ENCODE measurements around the gene NUP50.

Gene NUP50

DNA sequence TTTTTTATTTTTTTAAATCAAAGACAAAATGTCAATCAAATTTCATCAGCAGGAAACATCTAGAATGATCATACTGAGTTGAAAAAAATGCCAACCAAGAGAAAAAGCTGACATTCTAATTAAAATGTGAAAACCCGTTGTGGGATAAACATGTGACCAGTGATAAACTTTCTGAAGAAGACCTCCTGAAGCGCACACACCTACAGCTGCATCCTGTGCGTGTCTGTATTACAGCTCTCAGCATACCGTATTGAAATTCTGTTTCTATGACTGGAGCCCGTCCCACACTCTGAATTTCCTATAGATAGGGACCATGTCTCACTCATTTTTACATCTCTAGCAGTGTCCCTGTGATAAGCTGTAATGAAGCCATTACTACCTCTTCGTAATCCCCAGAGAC is 12.2 kb upstream of the NUP50 start:
- Histone ChIP-seq H3K79me1 (ENCODE audit: low read depth, low read length) (no peaks in the 10 kb centered on the region), H3K4ac (ENCODE audit: low read length) (no peak overlapping the region), H2AK5ac (ENCODE audit: low read depth, low read length) (no peak overlapping the region), H3K18ac (ENCODE audit: low read length) (no peak overlapping the region), H3K4me2 (ENCODE audit: insufficient read depth, low read length, poor library complexity, severe bottlenecking) (no peak overlapping the region), H3K36me3 (replicated peaks in 1 of 2; ENCODE audit: control insufficient read depth in 2 of 2, insufficient read depth in 2 of 2, low read length in 2 of 2) (peaks cover 2 to 21% of the 10 kb centered on the region in 2 donors), H2BK5ac (ENCODE audit: low read length) (no peak overlapping the region), H3K4me3 (ENCODE audit: low read length in 2 of 2) (no peak overlapping the region), H4K91ac (ENCODE audit: low read depth, low read length, poor library complexity) (no peak overlapping the region), H3K14ac (ENCODE audit: low read length) (no peak overlapping the region), H2BK12ac (ENCODE audit: low read length) (no peak overlapping the region), H3K9me3 (replicated peaks in 1 of 2; ENCODE audit: control insufficient read depth in 2 of 2, insufficient read depth in 1 of 2, low read depth in 1 of 2, low read length in 2 of 2) (no peaks in the 10 kb centered on the region), H2BK15ac (ENCODE audit: low read length) (no peak overlapping the region), H2AFZ (ENCODE audit: low read length) (no peak overlapping the region), H2BK120ac (ENCODE audit: low read depth, low read length) (no peak overlapping the region), H3K4me1 (ENCODE audit: control insufficient read depth in 2 of 2, insufficient read depth in 1 of 2, low read depth in 1 of 2, low read length in 2 of 2) (no peaks in the 10 kb centered on the region), H3K23ac (ENCODE audit: low read depth, low read length, poor library complexity) (no peak overlapping the region), H3K27me3 (ENCODE audit: control insufficient read depth in 3 of 3, insufficient read depth in 3 of 3, low read depth in 1 of 3, low read length in 3 of 3) (no peaks in the 10 kb centered on the region), H4K8ac (ENCODE audit: low read depth, low read length) (no peak overlapping the region), H3K27ac (replicated peaks; ENCODE audit: low read length) (no peak overlapping the region), H3K9ac (ENCODE audit: low read depth, low read length, poor library complexity) (no peak overlapping the region)
- WGBS, 2 donors (ENCODE audit: extremely low coverage in 2 of 2, insufficient read length in 2 of 2, insufficient replicate concordance in 1 of 2), result no CpG with 5 or more reads among the region's 6 CpGs
- DNase-seq (ENCODE audit: low spot score), result no peak

DNA sequence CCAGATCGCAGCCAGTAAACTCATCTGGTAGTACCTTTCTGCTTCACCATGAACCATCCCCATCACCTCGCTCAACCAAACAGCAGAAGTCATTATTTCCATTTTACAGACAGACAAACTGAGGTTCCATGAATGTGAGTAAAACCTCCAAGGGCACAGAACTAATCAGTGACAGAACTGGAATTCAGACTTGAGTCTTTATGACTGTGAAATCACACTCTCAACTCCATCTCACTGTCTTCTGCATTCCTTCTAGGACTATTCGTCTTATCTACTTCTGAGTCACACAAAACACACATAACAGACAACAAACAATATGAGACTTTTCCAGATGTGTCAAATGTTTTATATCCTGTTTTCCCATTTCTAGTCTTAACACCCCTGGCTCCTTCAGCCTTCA is 9.3 kb upstream of the NUP50 start:
- no peak overlapping the region for H2BK120ac ChIP-seq (ENCODE audit: low read depth, low read length)
- H3K18ac ChIP-seq (ENCODE audit: low read length), result no peak overlapping the region
- no peak overlapping the region for H2BK15ac ChIP-seq (ENCODE audit: low read length)
- H3K14ac ChIP-seq (ENCODE audit: low read length), result no peak overlapping the region
- no peaks in the 10 kb centered on the region for H3K9me3 ChIP-seq (replicated peaks in 1 of 2; ENCODE audit: control insufficient read depth in 2 of 2, insufficient read depth in 1 of 2, low read depth in 1 of 2, low read length in 2 of 2)
- no CpG with 5 or more reads among the region's 3 CpGs for WGBS, 2 donors (ENCODE audit: extremely low coverage in 2 of 2, insufficient read length in 2 of 2, insufficient replicate concordance in 1 of 2)
- no peak overlapping the region for H3K27ac ChIP-seq (replicated peaks; ENCODE audit: low read length)
- no peak overlapping the region for H3K4me3 ChIP-seq (ENCODE audit: low read length in 2 of 2)
- no peaks in the 10 kb centered on the region for H3K27me3 ChIP-seq (ENCODE audit: control insufficient read depth in 3 of 3, insufficient read depth in 3 of 3, low read depth in 1 of 3, low read length in 3 of 3)
- H4K8ac ChIP-seq (ENCODE audit: low read depth, low read length), result no peak overlapping the region
- H3K79me1 ChIP-seq (ENCODE audit: low read depth, low read length), result no peaks in the 10 kb centered on the region
- H2BK12ac ChIP-seq (ENCODE audit: low read length), result no peak overlapping the region
- no peak overlapping the region for H4K91ac ChIP-seq (ENCODE audit: low read depth, low read length, poor library complexity)
- no peak overlapping the region for H2AK5ac ChIP-seq (ENCODE audit: low read depth, low read length)
- H3K4me1 ChIP-seq (ENCODE audit: control insufficient read depth in 2 of 2, insufficient read depth in 1 of 2, low read depth in 1 of 2, low read length in 2 of 2), result no peaks in the 10 kb centered on the region
- H2AFZ ChIP-seq (ENCODE audit: low read length), result no peak overlapping the region
- no peak overlapping the region for H3K23ac ChIP-seq (ENCODE audit: low read depth, low read length, poor library complexity)
- H3K36me3 ChIP-seq (replicated peaks in 1 of 2; ENCODE audit: control insufficient read depth in 2 of 2, insufficient read depth in 2 of 2, low read length in 2 of 2), result peaks cover 5 to 41% of the 10 kb centered on the region in 2 donors
- H2BK5ac ChIP-seq (ENCODE audit: low read length), result no peak overlapping the region
- no peak overlapping the region for H3K9ac ChIP-seq (ENCODE audit: low read depth, low read length, poor library complexity)
- no peak overlapping the region for H3K4me2 ChIP-seq (ENCODE audit: insufficient read depth, low read length, poor library complexity, severe bottlenecking)
- no peak overlapping the region for H3K4ac ChIP-seq (ENCODE audit: low read length)
- no peak for DNase-seq (ENCODE audit: low spot score)

DNA sequence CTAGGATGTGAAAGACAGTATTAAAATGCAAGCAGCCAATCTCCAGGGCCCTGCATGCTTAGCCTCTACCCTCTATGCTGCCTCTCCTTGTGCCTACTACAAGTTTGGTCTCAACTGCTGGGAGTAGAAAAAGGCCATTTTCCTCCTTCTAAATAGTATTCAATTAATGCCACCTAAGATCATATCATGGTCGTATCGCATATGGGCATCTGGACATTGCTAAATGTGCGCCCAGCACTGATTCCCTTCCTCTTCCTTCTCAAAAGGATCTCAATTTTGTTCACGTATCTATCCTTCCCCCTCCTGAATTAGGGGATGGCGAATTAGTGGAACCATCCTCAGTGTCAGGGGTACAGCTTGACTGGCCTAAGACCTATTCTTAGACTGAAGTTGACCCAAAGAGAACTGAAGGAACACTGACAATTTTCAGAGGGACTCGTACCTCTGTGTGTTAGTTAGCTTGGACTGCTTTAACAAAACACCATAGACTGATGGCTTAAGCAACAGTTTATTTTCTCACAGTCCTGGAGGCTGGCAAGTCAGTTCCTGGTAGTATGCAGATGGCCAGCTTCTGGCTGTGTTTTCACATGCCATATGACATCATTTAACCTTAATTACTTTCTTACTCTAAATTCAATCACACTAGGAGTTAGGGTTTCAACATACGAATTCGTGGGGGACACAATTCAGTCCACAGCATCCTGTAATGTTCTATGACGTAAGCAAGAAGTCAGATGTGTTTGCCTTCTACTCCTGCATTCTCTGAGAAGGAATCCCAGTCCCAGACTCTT is 8.5 kb upstream of the NUP50 start:
- H3K27ac ChIP-seq (replicated peaks; ENCODE audit: low read length), result no peak overlapping the region
- no peak overlapping the region for H4K8ac ChIP-seq (ENCODE audit: low read depth, low read length)
- no peak overlapping the region for H3K9ac ChIP-seq (ENCODE audit: low read depth, low read length, poor library complexity)
- H4K91ac ChIP-seq (ENCODE audit: low read depth, low read length, poor library complexity), result no peak overlapping the region
- no peak overlapping the region for H3K4me3 ChIP-seq (ENCODE audit: low read length in 2 of 2)
- H2BK12ac ChIP-seq (ENCODE audit: low read length), result no peak overlapping the region
- H3K23ac ChIP-seq (ENCODE audit: low read depth, low read length, poor library complexity), result no peak overlapping the region
- H2BK120ac ChIP-seq (ENCODE audit: low read depth, low read length), result no peak overlapping the region
- no peaks in the 10 kb centered on the region for H3K27me3 ChIP-seq (ENCODE audit: control insufficient read depth in 3 of 3, insufficient read depth in 3 of 3, low read depth in 1 of 3, low read length in 3 of 3)
- no peak overlapping the region for H3K14ac ChIP-seq (ENCODE audit: low read length)
- WGBS, 2 donors (ENCODE audit: extremely low coverage in 2 of 2, insufficient read length in 2 of 2, insufficient replicate concordance in 1 of 2), result no CpG with 5 or more reads among the region's 9 CpGs
- no peak overlapping the region for H3K4ac ChIP-seq (ENCODE audit: low read length)
- H3K36me3 ChIP-seq (replicated peaks in 1 of 2; ENCODE audit: control insufficient read depth in 2 of 2, insufficient read depth in 2 of 2, low read length in 2 of 2), result peaks cover 4 to 39% of the 10 kb centered on the region in 2 donors
- no peak overlapping the region for H2AK5ac ChIP-seq (ENCODE audit: low read depth, low read length)
- no peak overlapping the region for H2BK15ac ChIP-seq (ENCODE audit: low read length)
- H2AFZ ChIP-seq (ENCODE audit: low read length), result no peak overlapping the region
- no peaks in the 10 kb centered on the region for H3K9me3 ChIP-seq (replicated peaks in 1 of 2; ENCODE audit: control insufficient read depth in 2 of 2, insufficient read depth in 1 of 2, low read depth in 1 of 2, low read length in 2 of 2)
- H2BK5ac ChIP-seq (ENCODE audit: low read length), result no peak overlapping the region
- H3K4me1 ChIP-seq (ENCODE audit: control insufficient read depth in 2 of 2, insufficient read depth in 1 of 2, low read depth in 1 of 2, low read length in 2 of 2), result no peaks in the 10 kb centered on the region
- no peak overlapping the region for H3K4me2 ChIP-seq (ENCODE audit: insufficient read depth, low read length, poor library complexity, severe bottlenecking)
- DNase-seq (ENCODE audit: low spot score), result no peak
- H3K79me1 ChIP-seq (ENCODE audit: low read depth, low read length), result no peaks in the 10 kb centered on the region
- H3K18ac ChIP-seq (ENCODE audit: low read length), result no peak overlapping the region

DNA sequence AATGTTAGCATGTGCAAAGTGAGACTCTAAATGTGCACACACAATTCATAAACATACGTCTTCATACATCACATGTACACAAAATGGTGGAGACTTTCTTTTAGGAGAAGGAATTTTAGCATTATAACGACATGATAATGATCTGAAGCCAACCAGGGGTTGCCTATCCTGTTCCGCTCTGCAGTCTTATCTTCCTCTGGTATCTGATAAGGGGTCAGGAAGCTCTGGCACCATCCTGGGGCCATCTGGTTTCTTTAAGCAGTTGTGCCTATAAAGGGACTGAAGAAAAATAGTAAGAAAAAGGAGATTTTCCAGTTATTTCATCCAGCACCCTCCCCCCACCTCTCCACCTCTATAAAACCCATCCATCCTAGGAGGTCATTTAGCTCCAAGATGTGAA is 5.8 kb upstream of the NUP50 start:
- Histone ChIP-seq H3K4me1 (ENCODE audit: control insufficient read depth in 2 of 2, insufficient read depth in 1 of 2, low read depth in 1 of 2, low read length in 2 of 2) (peaks cover 0 to 4% of the 10 kb centered on the region in 2 donors), H3K4ac (ENCODE audit: low read length) (no peak overlapping the region), H3K14ac (ENCODE audit: low read length) (no peak overlapping the region), H2BK15ac (ENCODE audit: low read length) (no peak overlapping the region), H3K27me3 (ENCODE audit: control insufficient read depth in 3 of 3, insufficient read depth in 3 of 3, low read depth in 1 of 3, low read length in 3 of 3) (no peaks in the 10 kb centered on the region), H2AK5ac (ENCODE audit: low read depth, low read length) (no peak overlapping the region), H3K36me3 (replicated peaks in 1 of 2; ENCODE audit: control insufficient read depth in 2 of 2, insufficient read depth in 2 of 2, low read length in 2 of 2) (peaks cover 4 to 27% of the 10 kb centered on the region in 2 donors), H2BK12ac (ENCODE audit: low read length) (no peak overlapping the region), H2BK5ac (ENCODE audit: low read length) (no peak overlapping the region), H3K4me3 (ENCODE audit: low read length in 2 of 2) (no peak overlapping the region), H3K4me2 (ENCODE audit: insufficient read depth, low read length, poor library complexity, severe bottlenecking) (no peak overlapping the region), H4K8ac (ENCODE audit: low read depth, low read length) (no peak overlapping the region), H3K79me1 (ENCODE audit: low read depth, low read length) (no peaks in the 10 kb centered on the region), H3K18ac (ENCODE audit: low read length) (no peak overlapping the region), H3K23ac (ENCODE audit: low read depth, low read length, poor library complexity) (no peak overlapping the region), H3K9me3 (replicated peaks in 1 of 2; ENCODE audit: control insufficient read depth in 2 of 2, insufficient read depth in 1 of 2, low read depth in 1 of 2, low read length in 2 of 2) (no peaks in the 10 kb centered on the region), H3K9ac (ENCODE audit: low read depth, low read length, poor library complexity) (no peak overlapping the region), H3K27ac (replicated peaks; ENCODE audit: low read length) (no peak overlapping the region), H2BK120ac (ENCODE audit: low read depth, low read length) (no peak overlapping the region), H2AFZ (ENCODE audit: low read length) (no peak overlapping the region), H4K91ac (ENCODE audit: low read depth, low read length, poor library complexity) (no peak overlapping the region)
- DNase-seq (ENCODE audit: low spot score), result no peak
- WGBS, 2 donors (ENCODE audit: extremely low coverage in 2 of 2, insufficient read length in 2 of 2, insufficient replicate concordance in 1 of 2), result no CpG with 5 or more reads among the region's 3 CpGs

All from neuronal stem cell (in vitro differentiated cells).